Ovary (tissue), 9 donors: ENCODE measurements around the gene COL18A1. TPM values are rescaled to one million over a fixed set of nuclear protein-coding genes. Genes with fewer than 3 reads are reported as not detected.

ENCODE experiments used
- DNase-seq, 5 donors: peaks; one replicate each; pipeline ENCODE4 v3.0.0-alpha.2; 2019 to 2020
- H3K27ac ChIP-seq, 2 donors: fragments of 200-600 bp; one replicate each; pipeline versions ENCODE4 v1.5.1 to v1.8.0; 2019 to 2022
- H3K27me3 ChIP-seq: fragments of 200-600 bp; one replicate; pipeline ENCODE4 v1.8.0; 2022
- H3K36me3 ChIP-seq: fragments of 200-600 bp; sonication (generic); one replicate; pipeline ENCODE4 v1.5.1; 2019
- H3K4me1 ChIP-seq: one replicate; pipeline ENCODE4 v1.8.1; 2013; ENCODE audit warnings: mild to moderate bottlenecking, moderate library complexity; ENCODE audit not compliant: insufficient read depth
- H3K4me3 ChIP-seq: fragments of 200-600 bp; sonication (generic); one replicate; pipeline ENCODE4 v1.5.1; 2017
- H3K9me3 ChIP-seq, 2 donors: fragments of 200-600 bp in 1 of 2; sonication (generic) in 1 of 2; one replicate each; pipeline versions ENCODE4 v1.5.1 to v1.8.1; 2013 to 2019; ENCODE audit warnings: mild to moderate bottlenecking in 1 of 2, moderate library complexity in 1 of 2
- EP300 ChIP-seq: sonication (generic); formaldehyde crosslinking; IDR thresholded peaks from one replicate; pipeline ENCODE4 v1.6.1; 2017; ENCODE audit warnings: antibody characterized with exemption
- POLR2A ChIP-seq: fragments of 450-650 bp; IDR thresholded peaks from one replicate; pipeline ENCODE4 v1.6.1; 2017; ENCODE audit warnings: antibody characterized with exemption, mild to moderate bottlenecking, moderate library complexity
- WGBS, 3 donors: extraction: QIAGEN DNeasy Blood & Tissue Kit in 1 of 3; methylation state at CpG; one replicate each; pipeline versions ENCODE4 v1.1.5 to v1.1.7; 2013 to 2017; 5-methylcytosine and 5-hydroxymethylcytosine counted together
- intact Hi-C, 4 donors: fragments of 100-400 bp; cut with DNase I; formaldehyde crosslinking; loops; one replicate each; pipeline versions ENCODE4 v1.11.0 to v1.15.1; 2022 to 2023
- polyA plus RNA-seq, 2 donors: library from polyadenylated mRNA; stranded (reverse); fragments of 200-250 nt in 1 of 2; fragments of 350-450 nt in 1 of 2; fragmentation: Illumina TruSeq in 1 of 2; extraction: RNeasy Lipid Tissue Mini Kit (QIAGEN cat#74804) in 1 of 2; gene quantifications; one replicate each; pipeline ENCODE4 v1.2.3, GENCODE V29; 2013 to 2014
- total RNA-seq, 7 donors: library from RNA; depleted of rRNA in 2 of 7; stranded (reverse); fragments of >200 nt in 2 of 7; fragmentation: NEBNext Ultra II Directional in 3 of 7; extraction: Animal tissue kit (Norgen Biotek cat#: 25700) in 3 of 7; gene quantifications; one replicate each; pipeline versions ENCODE4 v1.1.0 to v1.2.4, GENCODE V29; 2016 to 2023
- TF ChIP-seq, protein P1 (sequence below), 3 donors: fragments of 450-650 bp in 2 of 3; fragments of 200-600 bp in 1 of 3; IDR thresholded peaks; one replicate each; pipeline versions ENCODE4 v1.5.1 to v1.8.0; 2016 to 2022; ENCODE audit warnings: antibody characterized with exemption in 3 of 3, mild to moderate bottlenecking in 1 of 3
- donor health status: DM: no; HTN: no; CAD: no; lungs with moderate emphysema.
- donor health status: DM: no; HTN: no; CAD: no.
- donor health status: Bipolar disorder and iron deficiency.
- donor health status: DM: yes; HTN: yes; CAD: no.
- donor health status: DM: no; HTN: no; CAD: no.
- donor health status: DM: yes; HTN: yes; CAD: no.

COL18A1 gene
- total and polyA plus RNA-seq, 9 donors, result 11.1 to 353 (median 268) TPM

DNA sequence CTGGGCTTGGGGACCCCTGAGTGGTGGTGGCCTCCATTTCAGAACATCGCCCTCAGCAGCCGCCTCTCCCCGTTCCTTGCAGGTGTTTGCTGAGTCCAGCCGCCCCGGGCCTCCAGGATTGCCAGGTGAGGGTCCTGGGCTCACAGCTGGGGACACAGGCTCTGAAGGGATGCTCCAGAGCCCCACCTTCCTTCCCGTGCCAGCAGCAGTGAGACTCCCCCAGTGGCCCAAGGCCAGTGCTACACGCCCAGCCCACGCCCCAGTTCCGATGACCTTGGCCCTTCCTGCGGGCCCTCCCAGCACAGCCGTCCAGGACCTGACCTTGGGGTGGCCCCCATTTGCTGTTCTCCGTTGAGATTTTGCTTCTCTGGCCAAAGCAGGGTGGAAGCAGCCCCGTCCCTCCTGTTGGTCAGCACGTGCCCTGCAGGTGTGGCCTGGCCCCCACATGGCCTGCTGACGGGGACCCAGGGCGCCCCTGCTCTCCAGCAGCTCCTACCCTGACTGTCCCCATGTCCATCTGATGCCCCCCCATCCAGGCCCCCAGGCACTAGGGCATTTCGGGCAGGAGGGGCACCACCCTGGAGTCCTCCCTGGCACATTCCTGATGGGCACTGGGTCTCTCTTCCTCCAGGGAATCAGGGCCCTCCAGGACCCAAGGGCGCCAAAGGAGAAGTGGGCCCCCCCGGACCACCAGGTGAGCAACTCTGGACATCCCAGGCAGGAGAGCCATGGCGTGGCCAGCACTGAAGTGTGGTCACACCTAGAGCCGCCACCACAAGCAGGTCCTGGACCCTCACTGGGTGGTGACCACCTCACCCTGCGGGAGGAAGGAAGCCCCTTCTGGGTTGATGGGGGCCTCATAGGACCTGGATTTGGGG is 92.2 kb downstream of the COL18A1 start:
- peaks cover 3% of the 10 kb centered on the region for H3K4me1 ChIP-seq
- DNase-seq, result peak; percentile 32 to 80 (median 39)
- H3K4me3 ChIP-seq, result no peak overlapping the region
- no peaks in the 10 kb centered on the region for H3K9me3 ChIP-seq
- no peaks in the 10 kb centered on the region for H3K36me3 ChIP-seq
- 54 to 61% (median 59%) methylated on average over 20 to 22 of the region's 22 CpGs for WGBS, 3 donors
- intact Hi-C loops, result no loop called here
- H3K27me3 ChIP-seq, result no peaks in the 10 kb centered on the region
- no peak for TF ChIP-seq POLR2A
- TF ChIP-seq, protein P1, sequence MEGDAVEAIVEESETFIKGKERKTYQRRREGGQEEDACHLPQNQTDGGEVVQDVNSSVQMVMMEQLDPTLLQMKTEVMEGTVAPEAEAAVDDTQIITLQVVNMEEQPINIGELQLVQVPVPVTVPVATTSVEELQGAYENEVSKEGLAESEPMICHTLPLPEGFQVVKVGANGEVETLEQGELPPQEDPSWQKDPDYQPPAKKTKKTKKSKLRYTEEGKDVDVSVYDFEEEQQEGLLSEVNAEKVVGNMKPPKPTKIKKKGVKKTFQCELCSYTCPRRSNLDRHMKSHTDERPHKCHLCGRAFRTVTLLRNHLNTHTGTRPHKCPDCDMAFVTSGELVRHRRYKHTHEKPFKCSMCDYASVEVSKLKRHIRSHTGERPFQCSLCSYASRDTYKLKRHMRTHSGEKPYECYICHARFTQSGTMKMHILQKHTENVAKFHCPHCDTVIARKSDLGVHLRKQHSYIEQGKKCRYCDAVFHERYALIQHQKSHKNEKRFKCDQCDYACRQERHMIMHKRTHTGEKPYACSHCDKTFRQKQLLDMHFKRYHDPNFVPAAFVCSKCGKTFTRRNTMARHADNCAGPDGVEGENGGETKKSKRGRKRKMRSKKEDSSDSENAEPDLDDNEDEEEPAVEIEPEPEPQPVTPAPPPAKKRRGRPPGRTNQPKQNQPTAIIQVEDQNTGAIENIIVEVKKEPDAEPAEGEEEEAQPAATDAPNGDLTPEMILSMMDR (IDR thresholded peaks at IDR 0.05), result peak in 1 of 3 donors; percentile 13
- no peak for TF ChIP-seq EP300
- H3K27ac ChIP-seq, result peak overlapping the region in 1 of 2 donors; percentile 14

DNA sequence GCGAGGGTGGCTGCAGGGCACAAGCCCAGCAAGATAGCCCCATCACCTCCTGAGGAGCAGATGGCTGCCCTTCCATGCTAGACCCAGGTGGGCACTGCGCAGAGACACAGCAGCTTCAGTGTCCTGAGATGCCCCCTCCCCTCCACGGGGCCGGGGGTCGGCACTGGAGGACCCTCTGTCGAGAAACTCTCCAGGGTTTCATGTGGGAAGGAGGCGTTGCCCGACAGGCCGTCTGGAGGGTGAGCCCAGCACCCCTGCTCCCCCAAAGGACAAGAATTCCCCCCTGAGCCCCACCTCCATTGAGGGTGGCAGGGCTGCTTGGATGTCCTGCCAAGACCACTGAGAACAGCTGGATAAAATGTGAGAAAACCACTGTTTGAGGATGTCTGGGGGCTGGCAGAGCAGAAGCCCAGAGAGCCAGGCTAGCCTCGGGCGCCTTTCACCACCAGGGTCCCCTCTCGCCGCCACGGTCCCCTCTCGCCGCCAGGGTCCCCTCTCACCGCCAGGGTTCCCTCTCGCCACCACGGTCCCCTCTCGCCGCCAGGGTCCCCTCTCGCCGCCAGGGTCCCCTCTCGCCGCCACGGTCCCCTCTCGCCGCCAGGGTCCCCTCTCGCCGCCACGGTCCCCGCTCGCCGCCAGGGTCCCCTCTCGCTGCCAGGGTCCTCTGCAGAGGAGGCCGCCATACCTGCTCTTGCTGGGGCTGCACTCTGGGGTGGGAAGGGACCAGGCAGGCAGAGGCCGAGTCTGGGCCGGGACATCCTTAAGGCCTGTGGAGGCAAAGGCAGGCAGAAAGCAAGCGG is 93.1 kb downstream of the COL18A1 start:
- Histone ChIP-seq H3K27ac (no peak overlapping the region), H3K9me3 (no peaks in the 10 kb centered on the region), H3K36me3 (no peaks in the 10 kb centered on the region), H3K27me3 (no peaks in the 10 kb centered on the region), H3K4me1 (peaks cover 3% of the 10 kb centered on the region), H3K4me3 (no peak overlapping the region)
- WGBS, 3 donors, result 94% methylated on average over 37 to 39 of the region's 39 CpGs
- TF ChIP-seq, protein P1 (IDR thresholded peaks at IDR 0.05), result no peak
- no peak for TF ChIP-seq EP300
- no peak for TF ChIP-seq POLR2A
- peak; percentile 4 to 36 (median 18) for DNase-seq
- intact Hi-C loops, result no loop called here

DNA sequence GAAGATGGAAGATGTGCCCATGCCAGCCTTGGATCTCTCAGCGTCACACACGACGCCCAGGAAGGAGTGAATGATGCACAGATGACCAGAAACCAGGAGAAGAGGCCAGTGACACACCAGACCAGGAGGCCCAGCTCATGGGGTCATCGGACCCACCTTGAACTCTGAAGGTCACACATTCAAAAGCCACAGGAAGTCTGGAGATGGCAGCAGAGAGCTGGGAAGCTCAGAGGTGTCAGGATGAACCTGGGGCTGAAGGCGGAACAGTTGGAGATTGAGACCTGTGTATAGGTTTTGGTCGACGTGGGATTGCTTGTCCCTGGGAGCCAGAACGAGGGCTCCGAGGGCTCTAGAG is 93.7 kb downstream of the COL18A1 start:
- WGBS, 3 donors, result 86 to 91% (median 89%) methylated on average over 9 of the region's 9 CpGs
- Histone ChIP-seq H3K27me3 (no peaks in the 10 kb centered on the region), H3K36me3 (no peaks in the 10 kb centered on the region), H3K4me3 (no peak overlapping the region), H3K9me3 (no peaks in the 10 kb centered on the region), H3K27ac (no peak overlapping the region), H3K4me1 (peaks cover 3% of the 10 kb centered on the region)
- DNase-seq, result peak in 3 of 5 donors; percentile 4 to 19 (median 6)
- intact Hi-C loops, result no loop called here
- TF ChIP-seq POLR2A (no peak), EP300 (no peak)
- TF ChIP-seq, protein P1 (IDR thresholded peaks at IDR 0.05), result no peak

DNA sequence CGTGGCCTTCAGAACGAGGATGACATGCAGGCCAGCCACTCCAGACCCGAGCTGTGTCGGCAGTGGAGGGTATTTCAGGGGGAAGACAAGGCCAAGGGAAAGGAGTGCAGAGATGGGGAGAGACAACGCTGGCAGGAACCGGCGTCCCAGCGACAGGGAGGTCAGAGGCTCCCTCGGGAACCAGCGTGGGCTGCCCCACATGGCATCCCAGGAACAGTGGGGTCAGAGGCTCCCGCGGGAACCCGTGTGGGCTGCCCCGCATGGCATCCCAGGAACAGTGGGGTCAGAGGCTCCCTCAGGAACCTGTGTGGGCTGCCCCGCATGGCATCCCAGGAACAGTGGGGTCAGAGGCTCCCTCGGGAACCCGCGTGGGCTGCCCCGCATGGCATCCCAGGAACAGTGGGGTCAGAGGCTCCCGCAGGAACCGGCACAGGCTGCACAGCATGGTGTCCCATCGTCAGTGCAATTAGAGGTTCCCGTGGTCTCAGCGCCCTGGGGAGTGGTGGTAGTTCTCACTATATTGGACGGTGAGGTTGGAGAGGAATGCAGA is 94.3 kb downstream of the COL18A1 start:
- TF ChIP-seq, protein P1 (IDR thresholded peaks at IDR 0.05), result no peak
- TF ChIP-seq EP300 (no peak), POLR2A (no peak)
- Histone ChIP-seq H3K9me3 (no peaks in the 10 kb centered on the region), H3K27me3 (no peaks in the 10 kb centered on the region), H3K27ac (no peak overlapping the region), H3K4me1 (peaks cover 3% of the 10 kb centered on the region), H3K4me3 (no peak overlapping the region), H3K36me3 (no peaks in the 10 kb centered on the region)
- 81 to 84% (median 84%) methylated on average over 25 of the region's 25 CpGs for WGBS, 3 donors
- peak; percentile 11 to 31 (median 15) for DNase-seq
- intact Hi-C loops, result no loop called here
